ENCODE measurements around the gene PUM1.

GRCh38 chr1:30896905-30897304 lies 168.6 kb downstream of the PUM1 start:
- TF ChIP-seq CTCF (IDR thresholded peaks at IDR 0.05; ENCODE audit: insufficient read depth, low read depth, low read length) (no peak), EZH2 (IDR thresholded peaks at IDR 0.05; ENCODE audit: insufficient read depth, low read length) (no peak)

Data from astrocyte (in vitro differentiated cells and primary cell).